HPDE6-E6E7 (cell line): ENCODE results near the gene F2R.
"Not testable (repeated sequence)": the region's sequence is repeated elsewhere in the genome, so short reads cannot be mapped to it uniquely, and the experiment has no call there.

Experiments used
- DNase-seq: peaks from one replicate; pipeline ENCODE4 v3.0.0; 2011; ENCODE audit warnings: missing footprints; ENCODE audit errors: extremely low spot score

F2R gene

GRCh38 chr5:76755779-76756637 lies 40.1 kb downstream of the F2R start:
- DNase-seq = no peak

GRCh38 chr5:76757049-76757448 lies 41.1 kb downstream of the F2R start:
- no peak for DNase-seq

DNA sequence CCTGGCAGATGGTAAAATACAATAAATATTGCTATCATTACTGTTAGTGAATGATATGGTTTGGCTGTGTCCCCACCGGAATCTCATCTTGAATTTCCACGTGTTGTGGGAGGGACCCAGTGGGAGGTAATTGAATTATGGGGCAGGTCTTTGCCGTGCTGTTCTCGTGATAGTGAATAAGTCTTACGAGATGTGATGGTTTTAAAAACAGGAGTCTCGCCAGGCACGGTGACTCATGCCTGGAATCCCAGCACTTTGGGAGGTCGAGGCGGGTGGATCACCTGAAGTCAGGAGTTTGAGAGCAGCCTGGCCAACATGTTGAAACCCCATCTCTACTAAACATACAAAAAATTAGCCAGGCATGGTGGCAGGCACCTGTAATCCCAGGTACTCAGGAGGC lies 45.2 kb downstream of the F2R start:
- not testable (repeated sequence) for DNase-seq

GRCh38 chr5:76762484-76762883 lies 46.6 kb downstream of the F2R start:
- DNase-seq = no peak

DNA sequence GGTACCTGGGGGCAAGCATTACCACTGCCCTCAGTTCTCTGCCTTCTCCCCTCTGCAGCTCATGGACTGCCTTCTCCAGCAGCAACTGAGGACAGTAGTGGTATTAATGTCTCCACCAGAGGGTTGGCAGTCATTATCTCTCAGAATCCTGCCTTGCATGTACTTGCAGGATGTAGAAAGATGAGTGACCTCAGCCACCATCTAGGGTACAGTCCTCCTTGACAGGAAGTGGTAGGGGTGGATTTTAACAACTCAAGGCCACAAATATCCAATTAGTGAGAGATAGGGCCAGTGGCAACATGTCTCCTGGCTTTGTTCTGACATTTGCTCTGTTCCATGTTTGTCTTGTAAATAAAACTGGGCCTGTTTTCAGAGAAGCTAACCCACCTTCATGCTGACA lies 47.2 kb downstream of the F2R start:
- DNase-seq = no peak

- no peak for DNase-seq
Measured at GRCh38 chr5:76764374-76764773, 48.4 kb downstream of the F2R start.

- DNase-seq = no peak
Measured at GRCh38 chr5:76765249-76765648, 49.3 kb downstream of the F2R start.

DNA sequence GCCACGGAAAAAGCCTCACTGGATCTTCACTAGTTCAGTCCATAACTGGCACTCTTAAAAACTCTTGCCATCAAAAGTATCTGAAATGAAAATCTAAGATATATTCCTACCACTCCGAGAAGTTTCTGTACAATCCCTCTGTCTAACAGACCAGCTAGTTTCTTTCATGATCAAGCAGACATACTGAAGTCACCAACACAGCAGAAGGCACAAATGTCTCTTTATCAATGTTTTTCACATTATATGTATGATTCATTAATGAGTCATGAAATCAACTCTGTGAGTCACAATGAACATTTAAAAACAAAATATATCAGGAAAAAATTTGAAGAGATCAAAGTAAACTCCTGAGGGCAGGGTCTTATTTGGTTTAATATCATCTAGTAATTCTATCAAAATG lies 50.8 kb downstream of the F2R start:
- DNase-seq = no peak

- DNase-seq = not testable (repeated sequence)
Measured at GRCh38 chr5:76771041-76771440, 55.1 kb downstream of the F2R start.

GRCh38 chr5:76771705-76772405 lies 55.9 kb downstream of the F2R start:
- no peak for DNase-seq

- DNase-seq = no peak
Measured at GRCh38 chr5:76775921-76776320, 60.0 kb downstream of the F2R start.

DNA sequence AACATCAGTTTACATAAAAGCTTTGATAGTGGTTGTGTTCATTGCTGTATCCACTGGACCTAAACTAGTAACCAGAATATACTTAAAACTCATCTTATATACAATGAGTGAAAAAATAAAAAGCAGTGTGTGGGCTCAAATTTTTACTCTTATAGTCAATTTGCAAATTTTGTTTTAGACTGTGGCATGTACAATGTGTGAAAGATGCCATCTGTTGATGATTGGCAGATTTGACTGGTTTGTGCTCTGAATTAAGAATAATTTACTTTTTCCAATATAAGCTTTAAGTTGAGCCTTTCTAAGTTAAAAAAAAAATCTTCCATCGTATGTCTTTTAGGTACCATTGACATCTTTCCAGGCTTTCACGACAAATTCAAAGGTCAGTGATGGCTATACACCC lies 60.5 kb downstream of the F2R start:
- no peak for DNase-seq

GRCh38 chr5:76780616-76781015 lies 64.7 kb downstream of the F2R start:
- DNase-seq = not testable (repeated sequence)

- no peak for DNase-seq
Measured at GRCh38 chr5:76781775-76782174, 65.8 kb downstream of the F2R start.

DNA sequence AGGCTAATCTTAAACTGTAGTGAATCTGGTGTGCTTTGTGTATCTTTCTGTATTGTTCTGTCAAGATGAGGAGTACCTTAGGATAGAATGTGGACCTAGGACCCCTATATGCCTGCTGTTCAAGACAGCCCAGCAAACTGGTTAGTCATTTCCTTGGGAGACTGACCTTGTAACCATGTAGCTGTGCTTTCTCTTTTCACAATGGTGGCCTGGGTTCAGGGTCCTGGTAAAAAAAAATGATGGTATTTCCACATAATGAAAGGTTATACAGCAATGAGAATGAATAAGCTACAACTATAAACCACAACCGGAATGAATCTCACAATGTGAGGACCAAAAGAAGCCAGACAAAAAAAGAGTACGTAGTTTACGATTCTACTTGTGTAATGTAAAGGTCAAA lies 66.5 kb downstream of the F2R start:
- DNase-seq = no peak
